PFSK-1 (cell line): Measurements from ENCODE around the gene ZNF777.

Source experiments
- POLR2AphosphoS5 ChIP-seq: IDR thresholded peaks from 2 replicates; pipeline ENCODE4 v1.6.1; 2012; ENCODE audit warnings: low read depth, mild to moderate bottlenecking, control low read depth, low read length, moderate library complexity
- REST ChIP-seq, 2 experiments: IDR thresholded peaks; 2 replicates each; pipeline versions ENCODE4 v1.6.1 to v1.8.0; 2011 to 2012; ENCODE audit warnings: low read depth in 2 of 2, low read length in 2 of 2, control low read depth in 1 of 2, inconsistent platforms in 1 of 2, mild to moderate bottlenecking in 1 of 2, moderate library complexity in 1 of 2; ENCODE audit not compliant: insufficient read depth in 1 of 2
- SIN3A ChIP-seq: IDR thresholded peaks from 2 replicates; pipeline ENCODE4 v1.6.1; 2012; ENCODE audit warnings: mild to moderate bottlenecking, low read length, moderate library complexity, borderline replicate concordance; ENCODE audit not compliant: insufficient read depth

- TF ChIP-seq SIN3A, result no peak
- no peak for TF ChIP-seq POLR2AphosphoS5
- no peak for TF ChIP-seq REST (IDR thresholded peaks at IDR 0.05; ENCODE audit: insufficient read depth in 1 of 2, low read depth in 2 of 2, low read length in 2 of 2)
Observed at GRCh38 chr7:149443523-149443922, 17.3 kb downstream of the ZNF777 start.
